Parathyroid adenoma (tissue), 2 donors: ENCODE results near the gene DIP2C.

Experiments
- H2AFZ ChIP-seq: fragments of 300-600 bp; sonication (generic); one replicate; pipeline ENCODE4 v1.7.0; 2017; ENCODE audit warnings: antibody characterized with exemption, mild to moderate bottlenecking
- H3K27ac ChIP-seq: fragments of 300-600 bp; sonication (generic); one replicate; pipeline ENCODE4 v1.7.0; 2017
- H3K27me3 ChIP-seq: fragments of 300-600 bp; sonication (generic); one replicate; pipeline ENCODE4 v1.7.0; 2017; ENCODE audit warnings: low read length; ENCODE audit not compliant: control insufficient read depth, insufficient read depth
- H3K36me3 ChIP-seq: fragments of 300-600 bp; sonication (generic); one replicate; pipeline ENCODE4 v1.7.0; 2017; ENCODE audit warnings: low read length; ENCODE audit not compliant: control insufficient read depth, insufficient read depth
- H3K4me1 ChIP-seq: fragments of 300-600 bp; sonication (generic); one replicate; pipeline ENCODE4 v1.7.0; 2017; ENCODE audit warnings: control low read depth
- H3K4me2 ChIP-seq: fragments of 300-600 bp; sonication (generic); one replicate; pipeline ENCODE4 v1.7.0; 2017; ENCODE audit warnings: low read length
- H3K4me3 ChIP-seq: fragments of 300-600 bp; sonication (generic); one replicate; pipeline ENCODE4 v1.7.0; 2017; ENCODE audit warnings: low read depth, low read length
- H3K79me2 ChIP-seq: fragments of 300-600 bp; sonication (generic); one replicate; pipeline ENCODE4 v1.7.0; 2017; ENCODE audit warnings: control low read depth
- H3K9ac ChIP-seq: fragments of 300-600 bp; sonication (generic); one replicate; pipeline ENCODE4 v1.7.0; 2017; ENCODE audit warnings: mild to moderate bottlenecking
- H3K9me3 ChIP-seq: fragments of 300-600 bp; sonication (generic); one replicate; pipeline ENCODE4 v1.7.0; 2017; ENCODE audit warnings: low read length; ENCODE audit not compliant: control insufficient read depth
- CTCF ChIP-seq: fragments of 300-600 bp; sonication (generic); IDR thresholded peaks from one replicate; pipeline ENCODE4 v1.7.0; 2017; ENCODE audit warnings: antibody characterized with exemption, mild to moderate bottlenecking
- donor health status: primary hyperparathyroidism.

The DIP2C gene

GRCh38 chr10:551373-552252 lies 137.9 kb downstream of the DIP2C start:
- H3K9me3 ChIP-seq: no peaks in the 10 kb centered on the region
- TF ChIP-seq CTCF: no peak
- H3K9ac ChIP-seq: no peak overlapping the region
- H3K27me3 ChIP-seq: no peaks in the 10 kb centered on the region
- peaks cover 14% of the 10 kb centered on the region for H3K79me2 ChIP-seq
- no peak overlapping the region for H2AFZ ChIP-seq
- no peak overlapping the region for H3K27ac ChIP-seq
- H3K4me3 ChIP-seq: no peak overlapping the region
- H3K36me3 ChIP-seq: no peaks in the 10 kb centered on the region
- no peak overlapping the region for H3K4me2 ChIP-seq
- peaks cover 11% of the 10 kb centered on the region for H3K4me1 ChIP-seq

GRCh38 chr10:550665-551372 lies 138.6 kb downstream of the DIP2C start:
- Histone ChIP-seq H3K36me3 (no peaks in the 10 kb centered on the region), H3K9ac (no peak overlapping the region), H3K4me2 (no peak overlapping the region), H3K9me3 (no peaks in the 10 kb centered on the region), H3K4me3 (no peak overlapping the region), H3K79me2 (peaks cover 10% of the 10 kb centered on the region), H2AFZ (no peak overlapping the region), H3K27me3 (no peaks in the 10 kb centered on the region), H3K4me1 (peaks cover 15% of the 10 kb centered on the region), H3K27ac (no peak overlapping the region)
- TF ChIP-seq CTCF: no peak

GRCh38 chr10:549391-549790 lies 140.1 kb downstream of the DIP2C start:
- no peaks in the 10 kb centered on the region for H3K9me3 ChIP-seq
- no peak overlapping the region for H3K27ac ChIP-seq
- no peak for TF ChIP-seq CTCF
- H3K9ac ChIP-seq: no peak overlapping the region
- H3K4me3 ChIP-seq: no peak overlapping the region
- no peak overlapping the region for H3K4me2 ChIP-seq
- H3K27me3 ChIP-seq: no peaks in the 10 kb centered on the region
- H3K36me3 ChIP-seq: no peaks in the 10 kb centered on the region
- H3K79me2 ChIP-seq: peaks cover 8% of the 10 kb centered on the region
- no peak overlapping the region for H2AFZ ChIP-seq
- H3K4me1 ChIP-seq: peaks cover 15% of the 10 kb centered on the region

- TF ChIP-seq CTCF: no peak
- H3K4me2 ChIP-seq: no peak overlapping the region
- H3K9me3 ChIP-seq: no peaks in the 10 kb centered on the region
- H3K4me1 ChIP-seq: peaks cover 15% of the 10 kb centered on the region
- no peak overlapping the region for H3K4me3 ChIP-seq
- no peak overlapping the region for H2AFZ ChIP-seq
- no peak overlapping the region for H3K27ac ChIP-seq
- H3K79me2 ChIP-seq: peaks cover 6% of the 10 kb centered on the region
- H3K9ac ChIP-seq: no peak overlapping the region
- no peaks in the 10 kb centered on the region for H3K36me3 ChIP-seq
- no peaks in the 10 kb centered on the region for H3K27me3 ChIP-seq
Measured at GRCh38 chr10:548238-548901, 141.1 kb downstream of the DIP2C start.
